ENCODE measurements around the gene ACP1. TPM values are rescaled to one million over a fixed set of nuclear protein-coding genes. Genes with fewer than 3 reads are reported as not detected.

Gene ACP1
- total and polyA plus RNA-seq, 10 of the 15 experiments (the other 5 are each of a cell fraction or from before 2014, with no cell fraction given), result 120 to 468 (median 175) TPM

DNA sequence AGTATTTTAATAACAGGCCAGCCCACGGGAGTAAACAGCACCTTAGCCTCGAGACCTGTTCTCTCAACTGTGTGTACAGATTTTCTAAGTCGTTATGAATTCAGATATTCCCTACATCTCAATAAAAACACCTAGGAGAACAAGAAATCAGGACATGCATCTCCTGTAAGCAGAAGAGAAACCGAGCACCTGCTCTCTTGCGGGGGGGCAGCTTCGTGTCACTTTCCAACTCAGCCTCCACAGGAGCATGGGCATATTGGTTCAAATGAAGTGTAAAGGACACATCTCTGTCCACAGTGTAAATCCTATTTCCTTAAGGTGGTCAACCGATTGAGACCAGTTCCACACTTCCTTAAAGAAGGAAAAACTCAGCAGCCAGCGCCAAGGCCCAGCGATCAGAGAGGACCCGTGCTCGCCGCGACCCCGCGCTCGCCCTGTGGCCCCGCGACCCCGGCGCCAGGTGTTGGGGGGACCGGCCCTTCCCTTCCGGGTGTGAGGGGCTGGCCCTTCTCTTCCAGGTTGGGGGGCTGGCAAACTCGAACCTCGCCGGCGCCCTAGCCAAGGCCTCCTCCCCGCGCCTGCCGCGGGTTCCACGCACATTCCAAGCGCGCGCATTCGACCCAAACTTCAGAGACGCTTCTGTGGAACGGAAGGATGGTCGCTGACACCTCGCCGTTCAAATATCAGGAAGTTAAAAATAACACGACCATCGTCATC, 1.6 kb upstream of the ACP1 start:
- H3K79me2 ChIP-seq (ENCODE audit: control insufficient read depth, insufficient read depth, low read length), result peaks cover 35% of the 10 kb centered on the region
- ChIA-PET SMC1A (ENCODE audit: uncharacterized antibody, unreplicated experiment) (interaction anchor here (1.9 kb wide), 1 partner anchor 13 kb away, joined by 5 read pairs; no protein-coding TSS in a partner anchor), RAD21 (ENCODE audit: unreplicated experiment) (interaction anchor here (1.1 kb wide), 1 partner anchor 17 kb away, joined by 4 read pairs; no protein-coding TSS in a partner anchor), POLR2A (no interaction called here), CTCF (interaction anchor here (0.5 to 1.5 kb wide), 2 partner anchors 23 to 240 kb away, joined by 3 to 4 read pairs; no protein-coding TSS in a partner anchor)
- WGBS (ENCODE audit: insufficient coverage, insufficient replicate concordance, low lambda C conversion rate, missing lambda C conversion rate), result 86% methylated on average over 42 of the region's 42 CpGs
- DNase-seq (ENCODE audit: low read depth, low spot score) (no peak), FAIRE-seq (no peak), ATAC-seq (no peak)
- no peak overlapping the region for H3K9ac ChIP-seq (ENCODE audit: control insufficient read depth, insufficient read depth, low read length)
- no TSS peak for BruUV-seq (replicated peaks)
- no peaks in the 10 kb centered on the region for H3K27me3 ChIP-seq (replicated peaks in 1 of 2; ENCODE audit: control insufficient read depth in 2 of 2, insufficient read depth in 2 of 2, low read length in 1 of 2)
- H3K36me3 ChIP-seq (ENCODE audit: control insufficient read depth in 2 of 2, insufficient read depth in 2 of 2, low read length in 1 of 2), result no peaks in the 10 kb centered on the region
- H3K9me3 ChIP-seq (replicated peaks; ENCODE audit: control insufficient read depth, insufficient read depth, low read length), result peaks cover 4% of the 10 kb centered on the region; the same call in 1 of the 3 replicates
- no peaks in the 10 kb centered on the region; the same call in 1 of the 2 replicates for H3K4me1 ChIP-seq (ENCODE audit: control insufficient read depth, insufficient read depth, low read length)
- peak overlapping the region; percentile 72 for H3K4me2 ChIP-seq (ENCODE audit: control insufficient read depth, insufficient read depth)
- intact Hi-C loops (cut with micrococcal nuclease; ENCODE audit: unreplicated experiment), result no loop called here
- no peak for TF ChIP-seq ZNF274 (IDR thresholded peaks at IDR 0.05; ENCODE audit: insufficient read depth, insufficient read length)
- no peak for TF ChIP-seq NFYB (IDR thresholded peaks at IDR 0.05; ENCODE audit: insufficient read depth, low read depth, low read length)
- TF ChIP-seq ZNF217 (IDR thresholded peaks at IDR 0.05), result no peak
- TF ChIP-seq TBL1XR1 (IDR thresholded peaks at IDR 0.05; ENCODE audit: low read depth, low read length), result no peak
- TF ChIP-seq SIN3A (IDR thresholded peaks at IDR 0.05; ENCODE audit: low read depth, low read length), result no peak
- TF ChIP-seq STAT1 (conservative IDR thresholded peaks at IDR 0.05), result no peak
- no peak for TF ChIP-seq ZNF384 (IDR thresholded peaks at IDR 0.05; ENCODE audit: borderline replicate concordance, low read depth, low read length)
- no peak for TF ChIP-seq HDAC2 (IDR thresholded peaks at IDR 0.05)
- TF ChIP-seq, protein P1, sequence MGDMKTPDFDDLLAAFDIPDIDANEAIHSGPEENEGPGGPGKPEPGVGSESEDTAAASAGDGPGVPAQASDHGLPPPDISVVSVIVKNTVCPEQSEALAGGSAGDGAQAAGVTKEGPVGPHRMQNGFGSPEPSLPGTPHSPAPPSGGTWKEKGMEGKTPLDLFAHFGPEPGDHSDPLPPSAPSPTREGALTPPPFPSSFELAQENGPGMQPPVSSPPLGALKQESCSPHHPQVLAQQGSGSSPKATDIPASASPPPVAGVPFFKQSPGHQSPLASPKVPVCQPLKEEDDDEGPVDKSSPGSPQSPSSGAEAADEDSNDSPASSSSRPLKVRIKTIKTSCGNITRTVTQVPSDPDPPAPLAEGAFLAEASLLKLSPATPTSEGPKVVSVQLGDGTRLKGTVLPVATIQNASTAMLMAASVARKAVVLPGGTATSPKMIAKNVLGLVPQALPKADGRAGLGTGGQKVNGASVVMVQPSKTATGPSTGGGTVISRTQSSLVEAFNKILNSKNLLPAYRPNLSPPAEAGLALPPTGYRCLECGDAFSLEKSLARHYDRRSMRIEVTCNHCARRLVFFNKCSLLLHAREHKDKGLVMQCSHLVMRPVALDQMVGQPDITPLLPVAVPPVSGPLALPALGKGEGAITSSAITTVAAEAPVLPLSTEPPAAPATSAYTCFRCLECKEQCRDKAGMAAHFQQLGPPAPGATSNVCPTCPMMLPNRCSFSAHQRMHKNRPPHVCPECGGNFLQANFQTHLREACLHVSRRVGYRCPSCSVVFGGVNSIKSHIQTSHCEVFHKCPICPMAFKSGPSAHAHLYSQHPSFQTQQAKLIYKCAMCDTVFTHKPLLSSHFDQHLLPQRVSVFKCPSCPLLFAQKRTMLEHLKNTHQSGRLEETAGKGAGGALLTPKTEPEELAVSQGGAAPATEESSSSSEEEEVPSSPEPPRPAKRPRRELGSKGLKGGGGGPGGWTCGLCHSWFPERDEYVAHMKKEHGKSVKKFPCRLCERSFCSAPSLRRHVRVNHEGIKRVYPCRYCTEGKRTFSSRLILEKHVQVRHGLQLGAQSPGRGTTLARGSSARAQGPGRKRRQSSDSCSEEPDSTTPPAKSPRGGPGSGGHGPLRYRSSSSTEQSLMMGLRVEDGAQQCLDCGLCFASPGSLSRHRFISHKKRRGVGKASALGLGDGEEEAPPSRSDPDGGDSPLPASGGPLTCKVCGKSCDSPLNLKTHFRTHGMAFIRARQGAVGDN (IDR thresholded peaks at IDR 0.05), result no peak
- H4K20me1 ChIP-seq (ENCODE audit: control insufficient read depth, insufficient read depth), result no peaks in the 10 kb centered on the region
- no peak overlapping the region for H3K27ac ChIP-seq (ENCODE audit: control insufficient read depth, insufficient read depth)
- in situ Hi-C loops (cut with MboI), result no loop called here
- no peak overlapping the region; the same call in 1 of the 2 replicates for H2AFZ ChIP-seq (ENCODE audit: control insufficient read depth, low read depth, low read length)
- peak overlapping the region; percentile 99 for H3K4me3 ChIP-seq
